ENCODE results near the gene ANKRD9. TPM values are rescaled to one million over a fixed set of nuclear protein-coding genes. Genes with fewer than 3 reads are reported as not detected.

ANKRD9 gene
- total and polyA plus RNA-seq, 3 experiments from 2014 or later: 1.3 to 12.1 (median 10.1) TPM

- H3K4me1 ChIP-seq (ENCODE audit: insufficient read depth, low read length): no peaks in the 10 kb centered on the region
- no peaks in the 10 kb centered on the region for H3K9me3 Mint-ChIP-seq
- peaks cover 0 to 4% (median 4%) of the 10 kb centered on the region in 3 donors for H3K4me1 Mint-ChIP-seq
- H3K27me3 ChIP-seq (ENCODE audit: insufficient read depth, low read length, poor library complexity, severe bottlenecking): no peaks in the 10 kb centered on the region
- no peak overlapping the region for H3K4me3 Mint-ChIP-seq
- no peaks in the 10 kb centered on the region for H3K27me3 Mint-ChIP-seq
- H3K9me3 ChIP-seq (ENCODE audit: low read length): no peaks in the 10 kb centered on the region
- no peaks in the 10 kb centered on the region for H3K36me3 ChIP-seq (ENCODE audit: insufficient read depth, low read length)
- no peak overlapping the region for H3K27ac Mint-ChIP-seq
- no peak for DNase-seq
- CTCF ChIA-PET: no interaction called here
- no peak overlapping the region for H3K27ac ChIP-seq (ENCODE audit: low read depth, low read length)
- POLR2A ChIA-PET: no interaction called here
- H3K36me3 Mint-ChIP-seq: peaks cover 5 to 43% (median 7%) of the 10 kb centered on the region in 3 donors
- H3K4me3 ChIP-seq (ENCODE audit: low read length): no peak overlapping the region
Measured at GRCh38 chr14:102457509-102457908, 52.1 kb downstream of the ANKRD9 start.

GRCh38 chr14:102454711-102455110 is 54.9 kb downstream of the ANKRD9 start:
- DNase-seq: no peak
- H3K4me1 Mint-ChIP-seq: no peaks in the 10 kb centered on the region
- peaks cover 5 to 63% (median 13%) of the 10 kb centered on the region in 3 donors for H3K36me3 Mint-ChIP-seq
- Histone ChIP-seq H3K4me1 (ENCODE audit: insufficient read depth, low read length) (no peaks in the 10 kb centered on the region), H3K27me3 (ENCODE audit: insufficient read depth, low read length, poor library complexity, severe bottlenecking) (no peaks in the 10 kb centered on the region), H3K4me3 (ENCODE audit: low read length) (no peak overlapping the region), H3K27ac (ENCODE audit: low read depth, low read length) (no peak overlapping the region), H3K36me3 (ENCODE audit: insufficient read depth, low read length) (no peaks in the 10 kb centered on the region), H3K9me3 (ENCODE audit: low read length) (no peaks in the 10 kb centered on the region)
- no peaks in the 10 kb centered on the region for H3K27me3 Mint-ChIP-seq
- CTCF ChIA-PET: no interaction called here
- POLR2A ChIA-PET: no interaction called here
- no peak overlapping the region for H3K27ac Mint-ChIP-seq
- H3K4me3 Mint-ChIP-seq: no peak overlapping the region
- no peaks in the 10 kb centered on the region for H3K9me3 Mint-ChIP-seq

- Mint-ChIP-seq H3K36me3 (peaks cover 0 to 64% (median 16%) of the 10 kb centered on the region in 3 donors), H3K4me3 (no peak overlapping the region), H3K9me3 (no peaks in the 10 kb centered on the region), H3K4me1 (no peaks in the 10 kb centered on the region), H3K27ac (no peak overlapping the region), H3K27me3 (no peaks in the 10 kb centered on the region)
- POLR2A ChIA-PET: no interaction called here
- no peak overlapping the region for H3K4me3 ChIP-seq (ENCODE audit: low read length)
- no peak overlapping the region for H3K27ac ChIP-seq (ENCODE audit: low read depth, low read length)
- H3K36me3 ChIP-seq (ENCODE audit: insufficient read depth, low read length): no peaks in the 10 kb centered on the region
- H3K4me1 ChIP-seq (ENCODE audit: insufficient read depth, low read length): no peaks in the 10 kb centered on the region
- H3K9me3 ChIP-seq (ENCODE audit: low read length): no peaks in the 10 kb centered on the region
- CTCF ChIA-PET: interaction anchor here (2.4 kb wide), 1 partner anchor 14 kb away, joined by 7 read pairs; no protein-coding TSS in a partner anchor
- no peak for DNase-seq
- H3K27me3 ChIP-seq (ENCODE audit: insufficient read depth, low read length, poor library complexity, severe bottlenecking): no peaks in the 10 kb centered on the region
Measured at GRCh38 chr14:102452302-102452701, 57.3 kb downstream of the ANKRD9 start.

Other genes with a start within 250 kb of the ANKRD9 start
- 1 to 10 TPM; 5.8 to 7.3 TPM for gene MOK, start 204.6 kb downstream of the ANKRD9 start, total RNA-seq
- 2.8 TPM for gene MOK, start 204.6 kb downstream of the ANKRD9 start, polyA plus RNA-seq
- 10 to 100 TPM; 12.9 to 14.0 TPM for gene ZNF839, start 190.0 kb downstream of the ANKRD9 start, total RNA-seq
- gene ZNF839, start 190.0 kb downstream of the ANKRD9 start, polyA plus RNA-seq: 7.2 TPM
- gene CINP, start 146.9 kb downstream of the ANKRD9 start, total RNA-seq: 10 to 100 TPM; 65.4 to 66.0 TPM
- gene CINP, start 146.9 kb downstream of the ANKRD9 start, polyA plus RNA-seq: 40.5 TPM
- 10 to 100 TPM in 1 of 2 experiments, 1 to 10 TPM in 1; 8.4 to 11.6 TPM for gene TECPR2, start 146.8 kb downstream of the ANKRD9 start, total RNA-seq
- gene TECPR2, start 146.8 kb downstream of the ANKRD9 start, polyA plus RNA-seq: 4.5 TPM
- 10 to 100 TPM; 14.5 to 14.9 TPM for gene RCOR1, start 82.9 kb upstream of the ANKRD9 start, total RNA-seq
- 1.1 TPM for gene RCOR1, start 82.9 kb upstream of the ANKRD9 start, polyA plus RNA-seq